Measurements from ENCODE around the gene MYO9B. TPM values are rescaled to one million over a fixed set of nuclear protein-coding genes. Genes with fewer than 3 reads are reported as not detected.

Gene MYO9B
- total RNA-seq, 1 donor from 2014 or later = 123 TPM

DNA sequence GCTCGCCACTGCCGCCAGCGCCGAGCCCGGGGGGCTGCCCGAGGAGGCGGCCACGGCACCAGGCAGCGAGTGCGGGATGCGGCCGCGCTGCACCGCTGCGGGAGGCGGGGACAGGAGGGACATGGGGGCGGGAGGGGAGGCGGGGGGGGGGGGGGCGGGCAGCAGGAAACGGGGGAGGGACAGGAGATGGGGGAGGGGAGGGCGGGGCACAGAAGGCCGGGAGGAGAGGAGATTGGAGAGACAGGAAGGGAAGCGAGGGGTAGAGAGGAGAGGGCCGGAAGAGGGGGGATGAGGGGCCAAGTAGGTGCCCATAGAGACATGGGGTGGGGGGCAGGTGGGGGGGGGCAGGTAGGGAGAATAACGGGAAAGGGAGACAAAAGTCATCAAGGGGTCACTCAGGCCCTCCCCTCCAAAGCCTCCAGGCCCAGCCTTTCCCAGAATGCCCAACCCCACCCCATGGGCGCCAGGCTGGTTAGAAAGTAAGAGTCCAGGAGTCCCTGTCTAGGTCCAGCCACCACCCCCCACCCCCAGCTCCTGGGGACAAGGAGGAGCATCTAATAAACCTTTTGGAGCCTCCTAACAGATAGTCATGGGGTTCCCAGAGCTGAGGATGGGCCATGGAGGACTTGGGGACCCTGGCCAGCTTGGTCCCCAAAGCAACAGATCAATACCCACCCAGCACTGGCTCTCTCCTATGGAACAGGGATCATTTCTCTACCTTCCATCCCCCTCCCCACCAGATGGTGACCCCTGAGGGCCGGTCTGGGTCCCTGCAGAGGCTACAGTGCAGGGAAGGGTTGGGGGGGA lies 160.6 kb downstream of the MYO9B start:
- Histone ChIP-seq H3K79me2 (ENCODE audit: insufficient read depth, low read length) (peaks cover 24% of the 10 kb centered on the region), H3K4me1 (ENCODE audit: insufficient read depth, low read length) (peaks cover 14% of the 10 kb centered on the region), H4K20me1 (ENCODE audit: insufficient read depth, low read length) (peaks cover 36% of the 10 kb centered on the region), H3K4me3 (ENCODE audit: insufficient read depth, low read depth, low read length) (peak overlapping the region; percentile 62), H3K36me3 (ENCODE audit: insufficient read depth, low read length) (peaks cover 9% of the 10 kb centered on the region), H3K9me3 (ENCODE audit: insufficient read depth, low read depth, low read length) (no peaks in the 10 kb centered on the region), H2AFZ (ENCODE audit: low read depth, low read length) (peak overlapping the region; percentile 62), H3K9ac (ENCODE audit: low read length) (peak overlapping the region; percentile 69), H3K27ac (ENCODE audit: low read depth, low read length) (no peak overlapping the region), H3K4me2 (ENCODE audit: low read length) (peak overlapping the region; percentile 93), H3K27me3 (ENCODE audit: insufficient read depth, low read length) (no peaks in the 10 kb centered on the region)
- Mint-ChIP-seq H3K27me3 (ENCODE audit: low read depth, unreplicated experiment) (no peaks in the 10 kb centered on the region), H3K4me3 (ENCODE audit: unreplicated experiment) (no peak overlapping the region), H3K4me1 (ENCODE audit: low read depth, unreplicated experiment) (no peaks in the 10 kb centered on the region), H3K27ac (ENCODE audit: unreplicated experiment) (no peak overlapping the region), H3K36me3 (ENCODE audit: low read depth, unreplicated experiment) (peaks cover 13% of the 10 kb centered on the region), H3K9me3 (ENCODE audit: unreplicated experiment) (no peaks in the 10 kb centered on the region)
- FAIRE-seq (no peak), DNase-seq (ENCODE audit: low read depth) (no peak)
- no peak for TF ChIP-seq EZH2 (IDR thresholded peaks at IDR 0.05; ENCODE audit: insufficient read depth, low read length)
- TF ChIP-seq, protein P1, sequence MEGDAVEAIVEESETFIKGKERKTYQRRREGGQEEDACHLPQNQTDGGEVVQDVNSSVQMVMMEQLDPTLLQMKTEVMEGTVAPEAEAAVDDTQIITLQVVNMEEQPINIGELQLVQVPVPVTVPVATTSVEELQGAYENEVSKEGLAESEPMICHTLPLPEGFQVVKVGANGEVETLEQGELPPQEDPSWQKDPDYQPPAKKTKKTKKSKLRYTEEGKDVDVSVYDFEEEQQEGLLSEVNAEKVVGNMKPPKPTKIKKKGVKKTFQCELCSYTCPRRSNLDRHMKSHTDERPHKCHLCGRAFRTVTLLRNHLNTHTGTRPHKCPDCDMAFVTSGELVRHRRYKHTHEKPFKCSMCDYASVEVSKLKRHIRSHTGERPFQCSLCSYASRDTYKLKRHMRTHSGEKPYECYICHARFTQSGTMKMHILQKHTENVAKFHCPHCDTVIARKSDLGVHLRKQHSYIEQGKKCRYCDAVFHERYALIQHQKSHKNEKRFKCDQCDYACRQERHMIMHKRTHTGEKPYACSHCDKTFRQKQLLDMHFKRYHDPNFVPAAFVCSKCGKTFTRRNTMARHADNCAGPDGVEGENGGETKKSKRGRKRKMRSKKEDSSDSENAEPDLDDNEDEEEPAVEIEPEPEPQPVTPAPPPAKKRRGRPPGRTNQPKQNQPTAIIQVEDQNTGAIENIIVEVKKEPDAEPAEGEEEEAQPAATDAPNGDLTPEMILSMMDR (IDR thresholded peaks at IDR 0.05; ENCODE audit: insufficient read depth, low read depth, low read length) = no peak

DNA sequence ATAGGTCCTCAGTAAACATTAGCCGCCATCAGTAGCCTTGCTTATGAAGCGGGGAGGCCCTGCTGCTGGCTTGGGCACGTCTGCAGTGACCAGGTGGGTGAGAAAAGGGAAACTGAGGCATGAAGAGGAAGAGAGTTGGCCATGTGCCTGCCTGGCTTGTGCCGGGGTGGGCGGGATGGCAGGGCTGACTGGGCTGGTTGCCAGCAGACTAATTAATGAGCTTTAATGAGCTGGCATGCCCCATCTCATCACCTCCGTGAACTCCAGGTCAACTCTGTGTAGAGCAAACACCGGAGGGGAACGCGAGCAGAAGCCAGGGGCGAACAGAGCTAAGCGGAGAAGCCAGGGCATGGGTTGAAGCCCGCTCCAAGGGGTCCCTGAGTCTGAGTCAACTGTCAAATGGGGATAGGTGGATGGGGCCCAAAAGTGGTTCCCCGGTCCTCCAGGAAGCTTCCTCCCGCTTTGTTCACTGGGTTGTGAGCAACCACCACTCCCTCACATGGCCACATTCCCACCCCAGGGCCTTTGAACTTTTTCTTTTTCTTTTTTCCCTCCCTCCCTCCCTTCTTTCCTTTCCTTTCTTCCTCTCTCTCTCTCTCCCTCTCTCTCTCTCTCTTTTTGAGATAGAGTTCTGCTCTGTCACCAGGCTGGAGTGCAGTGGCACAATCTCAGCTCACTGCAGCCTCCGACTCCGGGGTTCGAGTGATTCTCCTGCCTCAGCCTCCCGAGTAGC lies 161.4 kb downstream of the MYO9B start:
- Histone ChIP-seq H3K4me2 (ENCODE audit: low read length) (no peak overlapping the region), H3K9me3 (ENCODE audit: insufficient read depth, low read depth, low read length) (no peaks in the 10 kb centered on the region), H3K79me2 (ENCODE audit: insufficient read depth, low read length) (peaks cover 24% of the 10 kb centered on the region), H3K27me3 (ENCODE audit: insufficient read depth, low read length) (no peaks in the 10 kb centered on the region), H3K9ac (ENCODE audit: low read length) (no peak overlapping the region), H3K4me3 (ENCODE audit: insufficient read depth, low read depth, low read length) (no peak overlapping the region), H4K20me1 (ENCODE audit: insufficient read depth, low read length) (peaks cover 36% of the 10 kb centered on the region), H3K4me1 (ENCODE audit: insufficient read depth, low read length) (peaks cover 14% of the 10 kb centered on the region), H3K36me3 (ENCODE audit: insufficient read depth, low read length) (peaks cover 4% of the 10 kb centered on the region), H2AFZ (ENCODE audit: low read depth, low read length) (no peak overlapping the region), H3K27ac (ENCODE audit: low read depth, low read length) (no peak overlapping the region)
- Mint-ChIP-seq H3K27me3 (ENCODE audit: low read depth, unreplicated experiment) (no peaks in the 10 kb centered on the region), H3K4me1 (ENCODE audit: low read depth, unreplicated experiment) (no peaks in the 10 kb centered on the region), H3K27ac (ENCODE audit: unreplicated experiment) (no peak overlapping the region), H3K4me3 (ENCODE audit: unreplicated experiment) (peak overlapping the region; percentile 66), H3K36me3 (ENCODE audit: low read depth, unreplicated experiment) (peaks cover 13% of the 10 kb centered on the region), H3K9me3 (ENCODE audit: unreplicated experiment) (no peaks in the 10 kb centered on the region)
- TF ChIP-seq EZH2 (IDR thresholded peaks at IDR 0.05; ENCODE audit: insufficient read depth, low read length) = no peak
- TF ChIP-seq, protein P1 (IDR thresholded peaks at IDR 0.05; ENCODE audit: insufficient read depth, low read depth, low read length) = no peak
- FAIRE-seq (no peak), DNase-seq (ENCODE audit: low read depth) (no peak)
